MM.1S (cell line): ENCODE results near the gene FKBP8.

Experiments used
- CTCF ChIP-seq: fragments of 300-600 bp; sonication (generic); IDR thresholded peaks from 2 replicates; pipeline ENCODE4 v1.5.1; 2016; ENCODE audit warnings: antibody characterized with exemption, low read length, mixed read lengths
- EZH2 ChIP-seq: fragments of 300-600 bp; sonication (generic); optimal IDR thresholded peaks from 2 replicates; pipeline ENCODE3; 2017; ENCODE audit warnings: low read depth, mild to moderate bottlenecking, antibody characterized with exemption, low read length, mixed read lengths

DNA sequence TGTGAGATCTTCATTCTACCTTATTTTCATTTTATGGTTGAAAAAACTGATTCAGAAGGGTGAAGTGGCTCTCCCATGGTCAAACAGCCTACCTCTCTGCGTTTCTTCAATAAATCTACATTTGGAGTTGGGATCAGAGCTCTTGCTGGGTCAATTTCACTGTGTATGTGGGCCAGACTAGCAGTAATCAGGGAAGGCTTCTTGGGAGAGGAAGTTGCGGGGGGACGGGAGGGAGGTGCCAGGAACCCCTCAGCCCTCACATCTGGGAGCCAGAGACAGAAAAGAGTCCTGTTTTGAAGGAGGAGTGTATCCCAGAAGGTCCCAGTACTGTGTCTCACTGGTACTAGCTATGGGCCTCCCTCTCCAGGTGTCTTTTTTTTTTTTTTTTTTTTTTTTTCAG, 15.2 kb upstream of the FKBP8 start:
- TF ChIP-seq CTCF (no peak), EZH2 (no peak)
